NCI-H2081 treated with DMSO at 0.1 percent for 48 hours (cell line): ENCODE measurements around the gene ISG20L2.

Source experiments
- DNase-seq: peaks from one replicate; lab custom pipeline; 2025; lab: John Stamatoyannopoulos, UW

The ISG20L2 gene

DNA sequence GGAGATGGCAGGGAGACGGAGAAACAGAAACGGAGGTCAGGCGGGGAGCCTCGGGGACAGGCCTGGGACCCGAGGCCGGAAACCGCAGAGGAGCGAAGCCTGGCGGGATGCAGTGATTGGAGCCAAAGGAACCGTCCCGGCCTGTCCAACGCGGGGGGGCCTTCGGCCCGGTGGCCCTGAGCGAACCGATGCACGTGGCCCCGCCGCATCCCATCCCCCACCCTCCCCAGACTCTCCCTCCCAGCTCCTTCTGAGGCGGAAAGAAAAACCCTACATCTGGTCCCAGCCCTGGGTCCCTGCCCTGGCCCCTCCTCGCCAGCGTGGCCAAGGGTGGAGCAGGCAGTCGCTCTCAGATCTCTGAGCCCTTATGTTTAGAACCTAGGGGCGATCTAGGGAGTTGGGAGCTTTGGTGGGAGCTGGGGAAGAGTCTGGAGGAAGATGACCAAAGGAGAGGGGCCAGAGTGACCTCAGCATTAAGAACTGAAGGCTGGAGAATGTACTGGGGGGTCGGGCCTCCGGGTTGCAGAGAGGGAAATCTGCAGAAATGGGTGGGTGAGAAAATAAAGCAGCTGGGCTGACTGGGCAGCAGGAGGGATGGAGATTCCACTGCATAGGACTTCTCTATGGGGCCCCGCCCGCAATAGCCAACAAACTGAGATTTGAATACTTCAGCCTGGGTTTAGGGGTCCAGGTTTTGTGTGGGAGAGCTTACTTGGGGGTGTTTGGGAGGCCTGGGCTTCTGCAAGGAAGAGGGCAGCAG is 21.7 kb downstream of the ISG20L2 start:
- no peak for DNase-seq

GRCh38 chr1:156705918-156706656 is 22.5 kb downstream of the ISG20L2 start:
- DNase-seq: no peak

DNA sequence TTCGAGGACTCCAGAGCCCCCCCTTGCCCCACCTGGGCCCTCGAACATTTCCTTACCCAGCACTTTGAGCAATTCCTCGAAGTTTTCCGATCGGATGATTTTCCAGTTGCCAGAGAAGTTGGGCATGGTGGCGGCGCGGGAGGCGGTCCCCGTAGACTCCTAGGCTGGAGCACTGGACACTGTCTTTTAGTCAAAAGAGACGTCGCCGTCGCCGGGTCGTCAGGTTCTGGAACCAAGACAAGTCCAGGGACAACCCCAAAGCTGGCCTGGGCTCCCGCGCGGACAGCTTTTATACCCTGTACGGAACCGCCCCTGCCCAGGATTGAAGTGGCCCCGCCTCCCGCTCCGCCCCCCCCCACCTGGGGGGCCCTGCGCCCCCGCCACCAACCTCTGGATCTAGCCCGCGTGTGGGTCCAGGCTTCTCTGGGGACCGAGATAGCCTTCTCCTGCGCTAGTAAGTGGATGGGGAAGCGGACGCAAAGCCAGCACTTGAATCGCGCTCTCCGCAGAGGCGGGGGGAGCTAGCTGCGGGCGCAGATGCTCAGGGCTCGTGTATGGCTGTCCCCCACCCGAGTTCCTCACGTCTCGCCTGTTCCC is 23.1 kb downstream of the ISG20L2 start, which contains the start of gene CRABP2:
CRABP2 (minus strand) TSS at position 263 of the 597 bp plus-strand sequence; CDS start at position 126, 137 bp downstream.
- no peak for DNase-seq

- no peak for DNase-seq
Observed at GRCh38 chr1:156704930-156705320, 23.6 kb downstream of the ISG20L2 start.

DNA sequence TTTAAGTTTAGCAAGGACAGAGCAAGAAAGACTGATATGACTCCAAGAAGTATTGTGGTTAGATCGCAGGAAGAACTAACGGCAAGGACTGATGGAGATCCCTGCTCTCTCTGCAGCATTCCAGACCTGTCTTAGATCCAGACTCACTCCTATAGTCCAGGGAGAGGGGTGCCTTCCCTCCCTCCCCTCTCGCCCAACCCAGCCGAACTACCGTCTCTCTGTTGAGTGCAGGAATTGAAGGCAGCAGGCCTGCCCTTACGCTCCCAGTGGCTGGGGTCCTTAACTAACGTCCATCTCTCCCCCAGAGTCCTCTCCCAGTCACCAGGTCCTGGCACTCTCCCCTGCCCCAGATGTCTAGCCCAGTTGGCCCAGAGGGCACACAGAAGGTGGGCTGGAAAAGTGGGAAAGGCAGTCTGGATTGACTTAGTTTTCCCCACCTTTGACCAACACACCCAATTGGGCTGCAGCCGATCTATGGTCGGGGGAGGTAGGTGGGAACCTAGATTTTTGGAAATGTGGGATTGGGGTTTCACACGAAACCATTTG is 24.3 kb downstream of the ISG20L2 start:
- no peak for DNase-seq

GRCh38 chr1:156703741-156704140 is 24.8 kb downstream of the ISG20L2 start:
- DNase-seq: no peak

DNA sequence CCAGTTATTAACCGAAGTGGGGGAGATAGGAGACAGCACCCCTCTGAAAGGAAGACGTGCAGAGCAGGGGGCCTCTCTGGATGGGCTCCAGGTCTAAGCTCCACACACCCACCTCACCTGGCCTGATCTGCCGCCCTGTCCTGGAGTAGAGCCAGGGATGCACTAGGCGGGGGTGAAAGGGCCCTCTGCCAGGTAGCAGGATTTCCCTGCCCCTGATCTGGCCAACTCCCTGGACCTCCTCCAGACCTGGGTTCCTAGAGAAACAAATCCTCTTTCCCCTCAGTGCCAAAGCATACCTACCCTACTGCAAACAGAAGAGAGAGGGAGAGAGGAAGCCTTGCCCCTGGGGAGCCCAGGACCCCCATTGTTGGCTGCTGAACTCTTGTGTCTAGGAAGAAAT is 25.2 kb downstream of the ISG20L2 start:
- DNase-seq: no peak

DNA sequence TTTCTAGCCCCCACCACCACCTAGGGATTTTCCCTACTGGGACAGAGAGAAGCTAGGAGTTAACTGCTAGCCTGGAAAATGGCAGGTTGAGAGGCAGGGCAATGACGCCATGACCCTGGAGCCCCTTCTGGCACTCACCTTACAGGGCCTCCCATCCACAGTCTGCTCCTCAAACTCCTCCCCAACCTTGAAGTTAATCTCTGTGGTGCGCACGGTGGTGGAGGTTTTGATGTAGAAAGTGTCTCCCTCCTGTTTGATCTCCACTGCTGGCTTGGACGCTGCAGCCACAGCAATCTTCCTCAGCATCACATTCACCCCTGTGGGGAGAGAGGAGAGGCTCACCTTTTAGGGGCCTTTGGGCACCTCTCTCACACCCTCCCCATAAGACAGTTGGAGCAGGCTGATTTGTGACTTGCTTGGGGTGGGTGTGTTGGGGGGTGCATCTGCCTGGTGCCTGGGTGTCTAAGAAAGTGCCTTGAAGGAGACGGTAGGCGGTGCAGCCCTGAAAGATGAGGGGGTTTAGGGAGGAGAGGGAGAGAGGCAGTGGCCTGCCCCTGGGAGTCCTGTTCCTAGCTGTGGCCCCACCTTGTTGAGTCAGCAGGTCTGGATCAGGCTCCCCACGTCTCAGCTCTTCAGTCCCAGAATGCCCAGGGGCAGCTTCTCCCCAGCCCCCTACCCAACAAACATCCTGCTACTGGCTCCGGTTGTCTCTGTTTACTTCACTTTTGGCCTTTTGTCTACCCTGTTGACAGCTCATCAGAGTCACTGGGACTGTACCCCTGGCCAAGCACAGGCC is 27.6 kb downstream of the ISG20L2 start:
- no peak for DNase-seq

DNA sequence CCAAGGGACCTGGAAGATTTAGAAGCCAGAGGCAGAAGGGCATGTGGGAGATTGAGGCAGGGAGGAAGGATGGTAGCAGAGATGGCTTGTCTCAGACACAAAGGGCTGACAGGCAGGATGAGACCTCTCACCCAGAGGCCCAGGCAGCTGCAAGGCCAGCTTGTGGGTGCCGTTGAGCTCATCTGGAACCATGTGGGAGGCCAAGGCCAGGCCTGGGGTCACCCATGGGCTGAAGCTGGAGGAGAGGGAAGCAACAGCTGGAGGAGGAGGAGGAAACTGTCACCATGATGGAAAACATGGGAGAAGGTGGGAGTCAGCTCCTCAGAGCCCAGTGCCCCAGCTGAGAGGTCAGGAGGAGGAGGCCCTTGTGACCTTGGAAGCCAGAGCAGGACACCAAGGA is 29.6 kb downstream of the ISG20L2 start:
- no peak for DNase-seq

GRCh38 chr1:156697481-156697880 is 31.1 kb downstream of the ISG20L2 start:
- no peak for DNase-seq

GRCh38 chr1:156696755-156697154 is 31.8 kb downstream of the ISG20L2 start:
- DNase-seq: no peak

GRCh38 chr1:156694690-156694962 is 33.9 kb downstream of the ISG20L2 start:
- no peak for DNase-seq

GRCh38 chr1:156693848-156694689 is 34.5 kb downstream of the ISG20L2 start:
- no peak for DNase-seq

DNA sequence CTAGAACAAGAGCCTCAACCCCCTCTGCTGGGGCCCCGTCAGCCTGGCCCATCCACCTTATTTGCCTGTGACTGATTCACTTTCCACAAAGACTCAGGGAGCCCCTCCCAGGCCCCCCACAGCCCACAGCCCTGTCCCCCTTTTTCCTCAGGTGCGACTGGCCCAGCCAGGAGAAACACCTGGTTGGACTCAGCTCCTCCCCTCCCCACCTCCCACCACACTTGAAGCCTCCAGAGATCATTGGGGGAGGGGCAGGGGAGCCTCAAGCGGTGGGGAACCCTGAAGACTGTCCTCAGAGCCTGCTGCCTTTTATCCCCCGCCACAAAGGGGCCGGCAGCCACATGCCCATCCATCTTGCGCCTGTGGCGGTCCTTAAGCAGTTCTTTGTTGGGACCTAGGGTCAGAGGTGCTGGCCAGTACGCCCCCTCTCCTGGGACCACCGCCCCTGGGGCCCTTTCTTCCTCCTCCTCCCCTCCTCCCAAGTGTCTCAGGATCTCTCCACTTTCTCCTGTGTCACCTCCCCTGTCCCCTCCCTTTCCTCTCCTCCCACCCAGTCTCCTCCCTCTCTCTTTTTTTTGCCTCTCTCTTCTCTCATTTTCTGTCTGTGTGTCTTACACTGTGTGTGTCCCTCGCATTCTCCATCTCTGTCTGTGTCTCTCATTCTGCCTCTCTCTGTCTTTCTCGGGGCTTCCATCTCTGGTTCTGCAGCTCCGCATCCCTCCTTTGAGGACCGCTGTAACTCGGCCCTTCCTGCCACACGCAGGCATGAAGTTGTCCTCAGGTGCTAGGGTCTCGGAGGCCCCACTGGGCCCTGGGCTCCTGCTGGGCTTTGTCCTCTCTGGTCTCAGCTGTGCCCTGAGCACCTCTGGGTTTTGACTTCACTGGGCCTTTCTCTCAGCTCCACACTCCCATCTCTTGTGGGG is 35.4 kb downstream of the ISG20L2 start:
- no peak for DNase-seq

DNA sequence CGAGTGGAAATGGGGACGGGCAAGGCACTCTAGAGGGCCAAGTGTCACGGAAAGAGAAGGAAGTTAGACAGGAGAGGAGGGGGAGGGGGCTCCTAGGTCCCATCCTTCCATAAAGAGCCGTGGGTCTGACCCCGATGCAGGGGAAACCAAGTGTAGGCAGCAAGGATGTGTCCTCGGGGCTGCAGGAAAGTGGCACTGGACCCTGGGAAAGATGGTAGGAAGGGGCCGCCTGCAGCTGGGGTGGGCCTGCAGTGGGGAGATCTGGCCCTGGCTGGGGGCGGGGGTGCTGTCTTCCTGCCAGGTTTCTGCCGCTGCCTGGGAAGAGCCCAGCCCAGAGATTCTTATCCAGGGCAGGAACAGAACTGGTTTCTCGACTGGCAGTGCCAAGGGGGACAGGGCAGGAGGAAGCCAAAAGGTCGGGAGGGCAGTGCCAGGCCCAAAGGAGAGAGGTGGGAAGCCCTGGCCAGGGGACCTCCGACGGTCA is 36.1 kb downstream of the ISG20L2 start:
- no peak for DNase-seq

GRCh38 chr1:156691665-156692440 is 36.7 kb downstream of the ISG20L2 start:
- no peak for DNase-seq

- no peak for DNase-seq
Observed at GRCh38 chr1:156691191-156691590, 37.4 kb downstream of the ISG20L2 start.

- DNase-seq: no peak
Observed at GRCh38 chr1:156690675-156691036, 37.9 kb downstream of the ISG20L2 start.
